Epidermal melanocyte (primary cell): ENCODE measurements around the gene AHCYL2.
"Not testable (repeated sequence)": the region's sequence is repeated elsewhere in the genome, so short reads cannot be mapped to it uniquely, and the experiment has no call there.

Source experiments
- DNase-seq: peaks from one replicate; pipeline ENCODE4 v3.0.0; 2011; ENCODE audit warnings: low spot score; ENCODE audit not compliant: insufficient read length

The AHCYL2 gene

DNA sequence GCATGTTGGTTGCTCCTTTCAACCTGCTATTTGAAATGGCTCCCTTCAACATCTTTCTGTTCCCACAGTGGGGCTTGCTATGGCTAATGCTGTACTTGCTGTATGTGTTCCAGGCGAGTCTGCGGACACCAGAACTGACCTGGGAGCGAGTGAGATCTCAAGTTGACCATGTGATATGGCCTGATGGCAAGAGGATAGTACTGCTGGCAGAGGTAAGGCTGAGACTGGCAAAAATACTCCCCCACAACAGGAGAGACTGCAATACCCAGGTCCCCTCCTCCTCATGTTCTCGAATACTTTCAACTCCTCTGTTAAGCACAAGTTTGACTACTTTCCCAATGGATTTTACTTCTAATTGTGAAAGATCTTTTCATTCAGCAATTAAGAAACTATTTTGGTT lies 197.9 kb downstream of the AHCYL2 start:
- no peak for DNase-seq

DNA sequence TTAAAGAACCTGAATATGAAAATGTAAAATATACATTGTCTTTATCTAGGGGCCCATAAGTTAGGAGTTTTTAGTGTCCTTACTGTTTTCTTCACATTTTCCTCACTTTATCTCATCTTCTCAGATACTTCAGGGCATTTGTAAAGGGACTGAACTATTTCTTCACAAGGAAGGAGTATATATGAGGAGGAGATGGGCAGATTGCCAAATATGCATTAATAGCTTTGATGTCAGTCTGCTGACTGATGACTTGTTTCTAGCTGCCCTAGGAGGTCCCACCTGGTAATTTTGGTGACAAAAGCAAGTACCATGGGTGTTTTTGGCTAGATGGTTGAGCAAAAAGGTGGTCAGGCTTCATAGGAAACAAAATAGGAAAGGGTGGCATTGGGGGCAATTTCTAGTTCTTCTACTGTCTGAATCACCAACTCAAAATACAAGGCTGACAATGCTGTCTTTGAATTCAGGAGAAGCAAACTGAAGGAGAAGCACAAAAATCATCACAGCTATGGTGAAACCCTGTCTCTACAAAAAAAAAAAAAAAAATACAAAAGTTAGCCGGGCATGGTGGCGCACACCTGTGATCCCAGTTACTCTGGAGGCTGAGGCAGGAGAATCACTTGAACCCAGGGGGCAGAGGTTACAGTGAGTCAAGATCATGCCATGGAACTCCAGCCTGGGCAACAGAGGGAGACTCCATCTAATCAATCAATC lies 199.0 kb downstream of the AHCYL2 start:
- no peak for DNase-seq

DNA sequence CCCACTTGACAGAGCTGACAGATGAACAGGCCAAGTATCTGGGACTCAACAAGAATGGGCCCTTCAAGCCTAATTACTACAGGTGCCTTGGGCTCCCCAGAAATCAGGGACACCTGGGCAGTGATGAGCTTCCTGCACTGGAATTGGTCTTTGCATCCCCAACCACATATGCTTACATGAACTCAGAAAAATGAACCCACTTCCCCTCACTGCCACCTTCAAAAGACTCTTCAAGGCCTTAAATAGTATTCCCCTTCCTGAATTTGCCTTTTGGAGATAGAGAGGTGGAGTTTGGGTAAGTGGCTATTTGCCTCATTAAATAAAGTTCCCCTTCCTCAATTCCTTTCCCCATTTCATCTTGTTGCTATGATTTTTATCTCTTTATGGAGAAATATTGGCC lies 201.7 kb downstream of the AHCYL2 start:
- DNase-seq: no peak

DNA sequence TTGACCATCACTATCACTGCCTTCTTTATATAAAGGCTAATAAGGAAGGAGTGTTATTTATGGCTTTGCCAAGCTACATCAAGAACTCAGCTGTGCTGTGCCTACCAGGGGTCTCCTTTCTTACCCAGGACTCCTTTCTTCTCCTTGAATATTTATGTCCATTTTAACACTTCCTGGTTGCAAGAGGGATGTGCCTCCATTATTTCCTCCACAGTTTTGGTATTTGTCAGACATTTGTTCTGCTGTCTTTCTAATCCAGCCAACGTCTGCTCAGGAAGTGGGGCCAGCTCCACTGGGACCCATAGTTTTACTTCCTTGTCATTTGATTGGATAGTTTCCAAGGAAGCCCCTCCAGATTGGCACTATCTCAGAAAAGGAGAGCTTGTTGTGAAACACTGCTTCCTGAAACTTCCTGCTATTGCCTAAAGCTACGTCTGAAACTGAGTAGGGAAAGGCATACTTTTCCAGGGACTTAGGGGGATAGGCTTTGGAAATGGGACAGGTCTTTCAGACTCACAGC lies 202.8 kb downstream of the AHCYL2 start:
- no peak for DNase-seq

DNA sequence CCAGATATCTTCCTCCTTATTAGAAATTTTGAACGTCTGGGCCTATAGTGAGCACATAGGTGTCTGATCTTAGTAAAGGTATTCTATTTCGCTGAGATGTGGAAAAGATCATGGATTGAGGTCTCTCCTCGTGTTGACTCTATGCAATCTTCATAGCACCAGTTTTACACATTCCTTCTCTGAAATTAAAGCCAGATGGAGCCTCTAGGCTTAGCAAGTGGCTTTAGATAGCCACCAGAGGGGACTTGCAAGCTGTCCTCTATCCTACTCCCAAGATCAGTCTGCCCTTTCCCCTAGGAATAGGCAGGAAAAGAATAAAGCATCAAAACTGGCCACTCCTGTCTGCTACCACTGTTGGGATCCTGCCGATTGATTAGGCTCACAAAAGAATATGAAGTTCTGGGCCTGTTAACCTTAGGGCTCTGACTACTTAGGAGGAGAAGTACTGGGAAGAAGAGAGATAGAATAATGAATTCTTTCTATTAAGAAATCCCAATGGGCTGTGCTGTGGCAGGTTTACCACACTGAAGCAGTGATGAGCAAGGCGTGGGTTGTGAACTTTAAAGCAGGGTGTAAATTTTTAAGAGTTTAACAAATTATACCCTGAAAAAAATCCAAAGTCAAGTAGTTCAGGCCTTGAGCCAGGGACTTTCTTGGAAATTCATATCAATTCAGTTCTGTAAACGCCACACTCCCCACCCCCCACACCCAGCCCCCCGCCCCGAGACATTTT lies 207.2 kb downstream of the AHCYL2 start:
- DNase-seq: no peak

DNA sequence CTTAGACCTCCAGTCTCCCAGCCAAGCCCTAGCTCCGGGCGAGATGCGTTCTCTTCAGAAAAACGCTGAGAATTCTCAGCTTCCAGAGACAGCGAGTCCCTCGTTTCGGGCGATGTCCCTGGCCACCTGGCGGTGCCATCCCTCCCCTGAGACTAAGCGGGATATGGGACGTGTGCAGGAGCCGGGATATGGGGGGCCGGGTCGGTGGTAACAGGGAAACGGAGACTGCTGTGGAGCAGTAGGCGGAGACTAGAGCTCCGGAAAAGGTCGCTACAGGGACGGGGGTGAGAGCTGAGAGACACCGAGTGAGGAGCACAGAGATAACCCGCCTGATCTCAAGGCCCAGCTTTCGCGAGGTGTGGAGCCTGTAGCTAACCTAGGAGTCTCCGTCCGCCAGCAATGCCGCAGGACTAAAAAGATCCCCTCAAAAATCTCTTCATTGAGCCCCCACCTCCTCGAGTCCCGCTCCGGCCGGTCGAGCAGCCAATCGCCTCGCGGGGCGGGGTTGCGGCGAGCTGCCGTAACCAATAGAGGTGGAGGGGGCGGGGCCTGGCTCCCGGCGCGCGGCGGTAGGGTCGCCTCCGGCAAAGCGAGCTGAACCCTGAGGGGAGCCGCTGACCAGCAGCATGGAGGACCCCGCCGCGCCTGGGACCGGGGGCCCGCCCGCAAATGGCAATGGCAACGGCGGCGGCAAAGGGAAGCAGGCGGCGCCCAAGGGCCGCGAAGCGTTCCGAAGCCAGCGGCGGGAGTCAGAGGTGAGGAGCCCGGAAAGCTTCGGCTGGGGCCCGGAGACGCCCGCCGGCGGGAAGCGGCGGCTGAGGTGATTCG lies 209.2 kb downstream of the AHCYL2 start, which contains the start of gene STRIP2:
STRIP2 (plus strand) TSS at position 586 of the 828 bp plus-strand sequence; CDS start at position 627, 41 bp downstream.
- DNase-seq: peak; percentile 89

DNA sequence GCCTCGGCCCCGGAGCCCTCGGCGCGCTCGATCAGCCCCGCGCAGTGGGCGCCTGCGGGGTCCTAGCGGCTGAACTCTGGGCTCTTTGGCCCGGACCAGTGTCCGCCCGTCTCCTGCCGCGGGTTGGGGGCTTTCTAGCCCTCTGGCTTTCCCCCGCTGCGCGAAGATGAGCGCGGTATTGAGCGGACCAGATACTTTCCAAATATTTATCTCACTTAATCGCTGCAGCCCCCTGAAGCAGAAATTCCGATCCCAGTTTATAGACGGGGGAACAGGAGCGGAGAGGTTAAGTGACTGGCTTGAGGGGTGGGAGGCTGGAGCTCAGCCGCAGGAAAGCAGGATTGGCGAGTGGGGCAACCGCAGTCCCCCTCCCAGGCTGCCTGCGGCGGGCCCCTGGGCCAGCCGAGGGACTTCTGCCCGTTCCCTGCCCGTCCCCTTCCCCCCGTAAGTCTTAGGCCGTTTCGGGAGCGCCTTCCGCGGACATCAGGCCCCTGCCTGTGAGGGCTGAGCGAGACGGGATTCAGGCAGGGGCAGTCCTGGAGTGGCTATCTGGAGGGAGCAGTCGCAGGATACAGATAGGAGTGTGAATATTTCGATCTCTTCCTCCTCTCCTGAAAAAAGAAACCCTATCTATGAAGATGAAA lies 210.0 kb downstream of the AHCYL2 start:
- DNase-seq: no peak

DNA sequence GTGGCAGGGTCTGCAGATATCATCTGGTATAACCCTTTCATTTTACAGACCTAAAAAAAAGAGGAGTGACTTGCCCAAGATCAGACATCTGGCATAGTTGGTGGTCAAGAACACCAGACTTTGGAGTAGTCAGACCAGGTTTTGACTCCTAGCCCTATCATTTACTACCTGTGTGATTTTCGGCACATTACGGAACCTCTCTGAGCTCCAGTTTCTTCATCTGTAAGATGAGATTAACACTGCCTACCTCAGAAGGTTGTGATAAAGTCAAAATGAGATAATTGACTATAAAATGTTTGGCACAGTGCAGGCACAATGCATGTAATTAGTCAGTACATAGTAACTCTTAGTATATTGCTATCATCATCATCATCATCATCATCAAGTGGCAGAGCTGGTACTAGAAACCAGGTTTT lies 210.6 kb downstream of the AHCYL2 start:
- DNase-seq: no peak

DNA sequence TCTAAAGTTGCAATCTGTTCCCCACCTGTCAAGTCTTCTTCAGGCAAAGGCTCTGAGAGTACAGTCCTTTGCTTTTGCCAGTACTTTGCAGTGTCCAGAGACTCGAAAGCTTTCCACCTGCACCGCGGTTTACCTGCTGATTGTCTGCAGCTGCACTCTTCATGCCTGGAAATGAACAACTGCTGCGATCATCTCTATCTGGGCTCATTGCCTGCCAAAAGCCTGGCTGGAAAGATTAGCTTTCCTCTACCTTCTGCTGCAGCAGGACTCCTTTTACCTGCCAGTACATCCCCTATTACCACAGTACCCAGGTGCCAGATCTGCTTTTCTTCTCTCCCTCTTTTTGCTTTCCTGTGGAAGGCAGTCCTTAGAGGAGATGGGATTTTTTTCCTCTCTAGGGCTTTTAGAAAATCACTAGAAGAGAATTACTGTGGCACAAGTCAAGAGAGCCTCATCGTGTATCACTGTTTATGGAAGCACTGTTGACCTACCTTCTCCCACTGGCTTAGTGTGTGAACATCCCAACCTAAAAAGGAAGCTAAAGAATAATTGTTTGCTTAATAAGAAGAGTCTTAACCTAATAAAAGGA lies 211.6 kb downstream of the AHCYL2 start:
- no peak for DNase-seq

DNA sequence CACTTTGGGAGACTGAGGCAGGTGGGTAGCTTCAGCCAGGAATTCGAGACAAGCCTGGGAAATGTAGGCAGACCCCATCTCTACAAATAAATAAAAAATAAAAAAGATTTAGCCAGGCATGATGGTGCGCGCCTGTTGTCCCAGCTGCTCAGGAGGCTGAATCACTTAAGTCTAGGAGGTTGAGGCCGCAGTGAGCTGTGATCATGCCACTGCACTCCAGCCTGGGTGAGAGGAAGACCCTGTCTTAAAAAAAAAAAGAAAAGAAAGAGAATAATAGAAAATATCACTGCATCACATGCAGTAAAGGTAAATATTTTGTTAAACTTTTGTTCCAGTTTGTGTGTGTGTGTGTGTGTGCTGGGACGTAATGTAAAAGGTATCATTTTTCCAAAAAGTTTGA lies 212.4 kb downstream of the AHCYL2 start:
- no peak for DNase-seq

DNA sequence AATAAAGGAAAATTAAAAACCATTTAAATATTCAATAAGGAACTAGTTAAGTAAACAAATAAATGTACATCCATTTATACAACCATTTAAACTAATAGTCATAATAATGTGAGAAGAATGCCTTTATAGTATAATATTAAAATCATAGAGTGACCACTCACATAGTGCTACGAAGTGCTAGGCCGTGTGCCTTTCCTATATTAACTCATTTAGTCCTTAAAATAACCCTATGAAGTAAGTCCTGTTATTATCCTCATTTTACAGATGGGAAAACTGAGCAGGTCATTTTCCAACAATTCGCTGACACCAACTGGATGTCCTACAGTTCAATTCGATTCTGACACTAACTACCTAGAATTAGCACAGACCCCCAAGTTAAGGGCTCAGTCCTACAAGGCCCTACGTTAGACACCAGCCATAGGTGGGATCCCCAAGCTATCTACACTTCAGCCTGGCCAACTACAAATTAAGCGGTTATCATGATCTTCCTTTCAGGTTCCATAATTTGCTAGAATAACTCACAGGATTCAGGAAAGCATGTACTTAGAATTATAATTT lies 213.5 kb downstream of the AHCYL2 start:
- no peak for DNase-seq

DNA sequence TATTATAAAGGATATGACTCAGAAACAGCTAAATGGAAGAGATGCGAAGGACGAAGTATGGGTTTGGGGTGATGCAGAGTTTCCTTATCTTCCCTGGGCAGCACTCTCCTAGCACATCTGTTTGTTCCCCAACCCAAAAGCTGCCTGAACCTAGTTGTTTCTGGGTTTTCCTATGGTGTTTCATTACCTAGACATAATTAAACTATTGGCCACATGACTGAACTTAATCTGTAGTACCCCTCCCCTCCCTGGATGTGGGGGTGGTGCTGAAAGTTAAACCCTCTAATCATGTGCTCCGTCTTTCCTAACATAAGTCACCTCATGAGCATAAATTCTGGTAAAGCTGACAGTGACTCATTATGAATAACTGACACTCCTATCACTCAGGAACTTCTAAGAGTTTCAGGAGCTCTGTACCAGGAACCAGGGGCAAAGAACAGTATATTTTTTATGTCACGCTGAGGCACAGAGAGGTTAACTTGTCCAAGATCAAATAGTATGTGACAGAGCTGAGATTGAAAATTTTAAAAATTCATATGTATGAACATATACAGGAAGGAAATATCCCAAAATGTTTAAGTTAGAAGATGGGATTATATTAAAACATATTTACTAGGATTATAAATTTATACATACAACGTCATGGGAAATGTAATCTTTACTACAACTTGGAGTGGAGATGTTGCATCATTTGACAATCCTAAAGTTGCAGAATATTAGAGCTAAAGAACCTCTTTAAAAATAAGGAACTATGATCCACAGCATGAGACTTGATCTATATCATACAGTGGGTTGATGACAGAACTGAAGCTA lies 214.2 kb downstream of the AHCYL2 start:
- DNase-seq: no peak

DNA sequence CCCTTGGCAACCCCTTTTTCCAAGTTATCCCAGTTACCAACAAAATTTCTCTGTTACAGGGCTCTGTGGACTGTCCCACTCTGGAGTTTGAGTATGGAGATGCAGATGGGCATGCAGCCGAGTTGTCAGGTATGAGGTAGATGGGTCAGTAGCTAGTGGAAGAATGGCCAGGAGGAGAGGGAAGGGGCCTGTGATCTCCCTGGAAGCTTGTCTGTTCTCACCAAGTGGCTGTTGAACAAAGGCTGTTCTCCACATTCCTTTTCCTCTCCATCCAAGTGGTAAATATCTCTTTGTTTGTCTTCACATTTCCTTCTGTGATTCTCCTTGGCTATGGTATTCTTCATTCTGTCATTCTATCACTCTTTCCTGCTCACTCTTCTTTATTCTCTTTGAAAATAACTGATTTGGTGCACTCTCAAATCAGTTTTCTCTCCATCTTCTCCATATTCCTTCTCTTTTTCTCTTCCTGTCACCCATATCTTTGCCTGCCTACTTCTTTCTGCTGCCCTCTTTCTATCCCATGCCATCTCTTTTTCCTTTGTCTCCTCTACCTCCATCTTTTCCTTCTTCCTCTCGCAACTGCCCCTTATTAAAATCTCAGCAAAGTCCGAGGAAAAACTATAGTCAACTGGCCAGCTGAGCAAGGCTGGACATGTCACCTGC lies 215.3 kb downstream of the AHCYL2 start:
- DNase-seq: no peak

DNA sequence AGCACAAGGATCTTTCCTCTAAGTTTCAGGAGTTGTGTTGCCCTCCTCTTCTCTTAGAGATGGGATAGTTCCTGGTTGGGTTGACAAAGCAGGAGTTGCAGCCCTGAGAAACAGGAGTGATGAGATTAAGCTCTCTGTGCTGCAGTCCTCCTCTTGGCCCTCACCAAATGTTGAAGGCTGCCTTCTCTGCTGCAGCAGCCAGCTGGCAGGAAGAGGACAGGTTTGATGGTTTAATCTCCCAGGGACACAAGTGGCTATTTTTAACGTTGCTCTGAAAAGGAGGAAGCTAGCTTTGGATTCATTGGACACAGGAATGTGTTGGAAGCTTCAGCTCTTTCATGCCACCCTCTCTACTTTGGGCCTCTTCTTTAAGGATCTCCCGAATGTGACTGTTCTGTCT lies 218.8 kb downstream of the AHCYL2 start:
- no peak for DNase-seq

DNA sequence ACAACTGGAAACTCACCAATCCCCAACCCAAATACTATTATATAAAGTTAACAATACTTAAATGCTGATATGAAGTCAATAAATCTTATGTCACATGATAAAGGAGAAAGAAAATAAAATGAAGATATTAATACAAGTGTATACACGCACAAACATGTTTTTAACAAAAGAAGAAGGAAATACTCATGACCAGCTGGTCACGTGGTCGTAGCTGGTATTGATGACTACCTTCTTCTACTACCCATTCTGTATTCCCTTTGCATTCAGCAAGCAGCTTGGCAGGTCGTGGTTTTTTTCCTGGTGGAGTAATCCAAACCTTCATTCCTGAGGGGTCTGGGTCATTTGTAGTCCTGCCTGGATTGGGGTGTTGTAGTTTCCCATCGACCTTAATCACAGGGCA lies 219.9 kb downstream of the AHCYL2 start:
- DNase-seq: not testable (repeated sequence)

DNA sequence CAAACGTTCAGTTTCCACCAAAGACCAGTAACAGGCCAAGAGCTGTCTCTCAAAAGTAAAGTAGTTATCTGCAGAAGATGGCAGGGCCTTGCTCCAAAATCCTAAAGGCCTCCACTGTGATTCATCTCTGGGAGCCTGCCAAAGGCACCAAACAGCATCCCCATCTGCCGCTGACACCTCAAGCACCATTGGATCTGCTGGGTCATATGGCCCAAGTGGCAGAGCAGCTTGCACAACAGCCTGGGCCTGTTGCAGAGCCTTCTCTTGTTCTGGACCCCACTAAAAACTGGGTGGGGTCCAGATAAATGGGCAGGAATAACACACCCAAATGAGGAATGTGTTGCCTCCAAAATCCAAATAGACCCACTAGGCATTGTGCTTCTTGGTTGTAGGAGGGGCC lies 222.1 kb downstream of the AHCYL2 start:
- DNase-seq: not testable (repeated sequence)

DNA sequence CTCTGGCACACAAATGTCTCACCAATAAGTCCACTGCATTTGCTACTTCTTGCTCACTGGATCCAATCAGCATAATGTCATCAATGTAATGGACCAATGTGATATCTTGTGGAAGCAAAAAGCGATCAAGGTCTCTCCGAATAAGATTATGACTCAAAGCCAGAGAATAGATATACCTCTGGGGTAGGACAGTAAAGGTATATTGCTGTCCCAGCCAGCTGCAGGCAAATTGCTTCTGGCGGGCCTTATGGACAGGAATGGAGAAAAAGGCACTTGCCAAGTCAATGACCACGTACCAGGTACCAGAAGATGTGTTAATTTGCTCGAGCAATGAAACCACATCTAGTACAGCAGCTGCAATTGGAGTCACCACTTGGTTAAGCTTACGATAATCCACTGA lies 222.6 kb downstream of the AHCYL2 start:
- not testable (repeated sequence) for DNase-seq

DNA sequence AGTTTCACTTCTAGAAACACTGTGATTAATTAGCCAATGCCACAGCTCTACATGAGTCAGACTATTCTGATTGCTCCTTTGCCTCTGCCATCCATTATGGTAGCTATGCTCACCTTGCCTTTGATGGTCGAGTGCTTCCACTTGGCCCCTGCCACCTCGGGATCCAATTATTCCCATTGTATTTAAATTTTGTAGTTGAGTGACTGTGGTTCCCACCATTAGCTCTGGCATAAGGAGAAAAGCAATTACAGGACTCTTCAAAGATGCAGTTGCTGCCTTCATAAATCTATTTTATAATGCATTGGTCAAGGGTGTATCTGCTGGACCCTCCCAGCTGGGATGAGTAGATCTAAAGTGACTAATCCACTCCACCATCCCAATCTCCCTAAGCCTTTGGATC lies 223.8 kb downstream of the AHCYL2 start:
- DNase-seq: not testable (repeated sequence)

DNA sequence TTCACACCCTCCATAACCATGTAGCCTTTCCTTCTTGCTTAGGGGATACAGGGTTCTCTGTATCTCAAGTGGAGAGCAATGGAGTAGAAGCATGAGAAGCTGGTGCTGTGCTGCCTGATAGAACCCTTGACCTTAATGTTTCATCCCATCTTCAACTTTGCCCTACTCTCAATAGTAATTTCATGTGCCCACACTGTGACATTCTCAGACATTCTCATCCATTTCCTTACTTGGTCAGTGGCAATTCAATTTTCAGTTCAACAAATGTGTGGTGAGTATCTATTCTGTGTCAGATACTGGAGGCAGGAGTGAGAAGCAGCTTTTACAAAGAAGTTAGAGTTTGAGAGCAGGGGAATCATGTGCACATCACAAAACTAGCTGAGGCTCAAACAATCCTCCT lies 225.5 kb downstream of the AHCYL2 start:
- no peak for DNase-seq
